Stimulated activated CD8-positive, alpha-beta memory T cell treated with anti-CD3 and anti-CD28 coated beads, Interleukin-2, amount 100 ng/mL, for 48 hours (primary cell): Measurements from ENCODE around the gene SLC24A4.

Source experiments
- DNase-seq, 2 donors: peaks; one replicate each; pipeline ENCODE4 v3.0.0-alpha.2; 2020; ENCODE audit warnings: low read depth in 2 of 2

SLC24A4 gene

DNA sequence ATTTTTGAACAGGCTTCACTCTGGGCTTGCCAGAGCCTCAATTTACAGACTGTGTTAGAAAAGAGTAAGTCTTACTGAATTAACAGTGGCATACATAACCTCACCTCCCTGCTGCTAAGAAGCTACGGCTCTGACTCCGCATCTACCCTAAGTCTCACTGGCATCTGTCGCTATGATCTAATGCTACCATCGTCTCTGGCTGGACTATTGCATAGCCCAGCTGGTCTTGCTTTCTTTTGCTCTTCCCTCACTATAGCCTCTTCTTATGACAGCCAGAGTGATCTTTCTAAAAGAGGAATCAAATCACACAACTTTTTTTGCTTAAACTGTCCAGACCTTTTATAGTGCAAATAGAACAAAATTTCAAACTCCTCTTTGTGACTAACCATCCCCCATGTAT is 81.1 kb downstream of the SLC24A4 start:
- DNase-seq: no peak

DNA sequence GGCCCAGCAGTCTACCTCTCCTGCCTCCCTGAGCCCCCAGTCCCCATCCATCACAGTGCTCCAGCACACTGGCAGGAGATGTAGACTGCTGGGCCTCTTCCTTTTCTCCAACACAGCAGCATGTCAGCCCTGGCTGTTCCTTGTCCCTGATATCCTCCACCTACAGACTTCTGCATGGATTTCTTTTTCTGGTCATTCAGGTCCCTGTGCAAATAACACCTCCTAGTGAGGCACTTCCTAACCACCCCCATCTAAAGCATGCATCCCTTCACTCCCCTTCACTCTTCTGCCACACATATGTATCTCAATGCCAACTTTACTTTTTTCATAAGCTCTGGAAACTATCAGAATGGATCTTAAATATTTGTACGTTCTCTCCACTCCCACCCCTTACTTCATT is 81.5 kb downstream of the SLC24A4 start:
- no peak for DNase-seq

DNA sequence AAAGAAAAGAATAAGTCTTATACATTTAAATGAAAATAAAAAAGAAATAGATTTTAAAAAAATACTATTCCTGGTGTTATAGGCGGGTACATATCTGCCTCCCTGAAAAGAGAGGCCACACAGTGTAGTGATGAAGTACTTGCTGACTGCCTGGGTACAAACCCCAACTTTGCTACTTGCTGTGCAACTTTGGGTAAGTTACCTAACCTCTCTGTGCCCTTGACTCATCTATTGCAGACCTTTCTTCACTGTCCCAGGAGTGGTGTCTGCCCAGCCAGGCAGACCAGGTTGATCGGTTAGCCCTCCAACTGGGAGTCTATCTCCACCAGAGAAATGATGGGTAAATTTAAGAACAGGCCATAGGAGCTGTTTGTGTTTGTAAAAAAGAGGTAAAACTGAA is 82.0 kb downstream of the SLC24A4 start:
- no peak for DNase-seq

DNA sequence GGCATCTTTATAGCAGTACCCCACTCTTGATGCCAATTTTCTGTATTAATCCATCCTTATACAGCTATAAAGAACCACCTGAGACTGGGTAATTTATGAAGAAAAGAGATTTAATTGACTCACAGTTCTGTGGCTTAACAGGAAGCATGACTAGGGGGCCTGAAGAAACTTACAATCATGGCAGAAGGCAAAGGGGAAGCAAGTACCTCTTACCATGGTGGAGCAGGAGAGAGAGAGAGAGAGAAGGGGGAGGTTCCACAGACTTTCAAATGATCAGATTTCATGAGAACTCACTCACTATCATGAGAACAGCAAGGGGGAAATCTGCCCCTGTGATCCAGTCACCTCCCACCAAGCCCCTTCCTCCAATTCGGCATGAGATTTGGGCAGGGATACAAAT is 84.4 kb downstream of the SLC24A4 start:
- no peak for DNase-seq

DNA sequence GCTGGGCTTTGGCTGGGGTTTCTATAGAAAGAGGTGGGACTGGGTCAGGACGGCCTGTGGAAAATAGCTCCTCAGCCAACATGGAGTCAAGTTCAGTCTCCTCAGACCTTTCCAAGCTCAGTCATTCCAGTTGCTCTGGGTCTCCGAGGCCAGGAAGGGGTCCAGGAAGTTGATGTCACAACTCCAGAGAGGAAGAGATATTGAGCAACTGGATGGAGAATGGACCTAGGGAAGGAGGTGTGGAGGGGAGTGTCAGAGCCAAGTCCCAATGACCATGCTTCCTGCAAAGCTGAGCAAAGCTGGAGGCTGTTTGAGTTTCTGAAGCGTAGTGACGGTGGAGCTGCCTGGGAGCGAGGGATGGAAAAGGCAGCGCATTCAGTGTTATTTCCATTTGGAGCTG is 86.1 kb downstream of the SLC24A4 start:
- DNase-seq: no peak

DNA sequence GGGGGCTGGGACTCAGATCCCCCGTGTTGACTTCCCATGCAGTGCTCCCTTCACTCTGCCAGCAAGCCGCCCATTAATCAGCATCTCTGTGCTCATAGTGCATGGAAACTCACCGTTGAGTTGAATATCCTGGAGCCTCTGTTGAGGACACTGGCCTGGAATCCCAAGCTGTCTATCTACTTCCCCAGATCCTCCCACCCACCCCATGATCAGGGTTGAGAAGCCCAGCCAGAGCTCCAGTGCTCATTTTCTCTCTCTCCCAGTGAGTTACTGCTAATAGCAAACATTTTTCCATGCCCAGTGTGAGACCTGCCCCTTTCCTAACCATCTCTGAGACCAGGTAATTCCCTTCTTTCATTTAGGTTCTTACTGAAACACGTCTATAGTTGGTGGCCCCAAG is 88.2 kb downstream of the SLC24A4 start:
- no peak for DNase-seq

DNA sequence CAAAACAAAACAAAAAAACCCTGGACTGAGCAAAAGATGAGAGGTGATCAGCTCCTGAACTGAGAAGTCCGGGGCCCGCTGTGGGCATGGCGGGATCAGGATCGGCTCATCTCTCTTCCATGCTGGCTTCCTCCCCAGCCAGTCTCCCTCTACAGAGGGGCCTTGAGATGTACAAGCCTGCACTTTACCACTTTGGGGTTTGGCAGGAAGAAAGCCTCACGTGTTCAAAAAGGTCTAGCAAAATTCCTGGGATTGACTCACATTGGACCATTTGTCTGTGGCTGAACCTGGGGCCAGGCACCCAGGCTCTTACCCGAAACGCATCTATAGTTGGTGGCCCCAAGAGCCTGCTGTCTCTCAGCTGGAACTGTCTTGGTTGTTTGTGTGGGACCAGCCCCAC is 89.0 kb downstream of the SLC24A4 start:
- DNase-seq: no peak

DNA sequence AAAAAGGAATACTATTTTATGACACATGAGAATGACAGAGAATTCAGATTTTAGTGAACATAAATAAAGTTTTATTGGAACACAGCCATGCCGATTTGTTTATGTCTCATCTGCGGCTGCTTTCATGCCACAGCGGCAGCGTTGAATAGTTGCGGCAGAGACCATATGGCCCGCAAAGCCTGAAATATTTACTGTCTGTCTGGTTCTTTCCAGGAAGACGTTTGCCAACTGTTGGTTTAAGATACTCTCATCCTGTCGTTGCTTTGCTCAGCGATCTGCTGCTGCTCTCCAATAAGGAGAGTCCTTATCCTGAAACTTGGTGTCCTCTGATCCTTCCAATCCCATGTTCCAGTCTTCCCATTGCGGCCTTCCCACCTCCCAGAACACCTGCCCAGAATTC is 89.9 kb downstream of the SLC24A4 start:
- no peak for DNase-seq

DNA sequence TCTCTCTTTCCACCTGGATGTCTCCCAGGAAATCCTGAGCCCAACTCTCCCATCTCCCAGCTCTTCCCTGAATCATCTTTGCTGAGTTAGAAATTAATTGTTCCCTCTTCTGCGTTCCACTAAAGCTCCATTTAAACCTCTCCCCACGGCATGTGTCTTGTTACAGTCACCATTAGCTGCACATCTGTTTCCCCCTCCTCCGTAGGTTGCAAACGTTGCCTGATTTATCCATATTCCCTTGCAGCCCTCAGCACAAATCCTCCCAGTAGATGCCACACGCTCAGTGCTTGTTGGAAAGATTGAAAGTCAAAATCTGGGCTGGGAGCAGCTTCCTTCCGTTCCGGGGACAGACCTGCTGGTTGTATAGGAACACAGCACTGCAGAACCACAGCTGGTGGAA is 90.4 kb downstream of the SLC24A4 start:
- DNase-seq: no peak

DNA sequence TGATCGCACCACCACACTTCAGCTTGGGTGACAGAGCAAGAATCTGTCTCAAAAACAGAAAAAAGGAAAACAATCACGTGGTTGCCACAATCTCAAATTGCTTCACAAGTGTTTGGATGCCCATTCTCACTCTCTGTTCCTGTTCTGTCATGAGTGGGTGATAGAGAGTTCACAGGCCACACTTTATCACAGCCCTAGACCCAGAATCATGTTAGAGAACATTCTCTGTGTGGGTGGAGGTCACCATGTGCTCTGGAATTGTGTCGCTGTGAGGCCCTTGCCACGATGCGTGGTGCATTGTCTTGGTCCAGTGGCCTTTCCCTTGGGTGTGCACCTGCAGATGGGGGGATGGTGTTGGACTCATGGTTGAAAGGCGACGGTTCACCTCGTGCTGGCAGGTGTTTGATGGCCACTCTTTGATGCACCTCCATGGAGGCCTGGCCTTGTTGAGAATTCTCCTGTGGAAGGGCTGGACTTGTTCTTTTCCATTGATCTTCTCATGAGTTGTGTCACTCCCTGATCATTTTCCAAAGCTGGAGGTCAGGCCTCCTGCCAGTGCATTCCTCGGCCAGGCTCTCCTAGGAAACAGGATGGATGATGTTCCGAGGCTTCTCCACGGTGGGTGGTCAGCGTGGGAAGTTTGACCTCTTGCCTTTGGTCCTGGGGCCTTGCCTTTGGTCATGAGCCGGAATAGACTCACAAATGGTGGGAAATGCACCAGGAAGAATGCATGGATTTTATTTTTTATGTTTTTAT is 91.9 kb downstream of the SLC24A4 start:
- DNase-seq: no peak

DNA sequence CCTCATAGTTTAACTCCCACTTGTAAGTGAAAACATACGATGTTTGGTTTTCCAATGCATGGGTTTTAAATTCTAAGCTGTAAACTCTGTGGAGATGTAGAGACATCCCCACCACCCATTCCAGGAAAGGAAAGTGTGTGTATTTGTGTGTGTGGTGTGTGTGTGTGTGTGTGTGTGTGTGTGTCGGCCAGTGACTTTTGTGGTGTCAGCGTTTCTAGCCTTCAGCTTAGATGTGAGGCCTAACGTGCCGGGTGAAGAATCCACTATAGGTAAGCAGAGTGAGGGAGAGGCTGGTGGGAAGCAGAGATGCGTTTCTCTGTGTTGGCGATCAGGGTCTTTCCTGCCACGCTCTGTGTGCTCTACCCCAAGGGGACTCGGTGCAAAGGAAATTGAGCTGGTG is 93.0 kb downstream of the SLC24A4 start:
- DNase-seq: no peak

DNA sequence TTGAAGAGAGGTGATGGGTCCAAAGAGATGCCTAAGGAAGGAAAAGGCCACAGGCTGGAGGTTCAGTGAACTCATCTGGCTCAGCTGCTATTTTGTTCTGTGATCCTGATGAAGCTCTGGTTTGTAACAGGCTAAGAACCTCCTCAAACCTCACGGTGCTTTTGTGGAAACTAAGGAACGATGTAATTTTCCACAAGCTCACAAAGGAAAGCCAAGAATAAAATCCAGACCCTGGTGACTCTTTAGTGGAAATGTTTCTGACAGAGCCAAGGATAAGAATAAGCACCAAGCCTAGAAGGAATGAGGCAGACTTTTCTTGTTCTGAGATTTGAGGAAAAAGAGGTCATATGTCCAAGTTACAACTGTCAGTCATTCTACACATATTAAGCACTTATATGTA is 93.6 kb downstream of the SLC24A4 start:
- DNase-seq: no peak

DNA sequence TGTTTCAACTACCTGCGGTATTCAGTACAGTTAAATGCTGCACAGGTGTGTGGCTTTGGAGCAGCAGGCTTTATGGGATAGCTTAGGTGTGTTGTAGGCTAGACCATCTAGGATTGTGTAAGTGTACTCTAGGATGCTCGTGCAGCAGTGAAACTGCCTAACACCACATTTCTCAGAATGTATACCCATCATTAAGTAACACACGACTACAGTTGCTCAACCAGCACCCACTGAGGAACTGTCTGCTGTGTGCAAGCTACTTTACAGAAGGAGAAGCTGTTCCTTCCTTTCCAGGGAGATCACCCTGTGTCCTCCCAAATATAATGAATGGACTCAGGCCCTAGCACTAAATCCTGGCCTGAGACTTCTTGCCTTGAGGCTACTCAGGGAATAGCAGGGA is 94.8 kb downstream of the SLC24A4 start:
- no peak for DNase-seq

DNA sequence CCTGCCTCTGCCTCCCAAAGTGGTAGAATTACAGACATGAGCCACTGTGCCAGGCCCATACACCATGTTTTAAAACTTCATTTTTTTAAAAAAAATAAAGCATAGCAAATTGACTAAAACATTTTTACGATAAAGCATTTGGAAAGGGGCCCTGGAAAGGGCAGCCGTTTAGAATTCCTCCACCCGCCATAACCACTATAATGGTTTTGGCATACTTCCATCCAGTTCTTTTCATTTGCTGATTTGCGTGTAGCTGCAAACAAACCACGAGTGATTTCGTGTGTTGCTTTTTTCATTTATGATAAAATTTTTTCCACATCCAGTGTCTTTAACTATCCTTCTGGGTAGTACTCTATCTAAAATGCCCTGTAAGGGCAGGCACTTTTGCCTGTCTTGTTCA is 98.8 kb downstream of the SLC24A4 start:
- no peak for DNase-seq

DNA sequence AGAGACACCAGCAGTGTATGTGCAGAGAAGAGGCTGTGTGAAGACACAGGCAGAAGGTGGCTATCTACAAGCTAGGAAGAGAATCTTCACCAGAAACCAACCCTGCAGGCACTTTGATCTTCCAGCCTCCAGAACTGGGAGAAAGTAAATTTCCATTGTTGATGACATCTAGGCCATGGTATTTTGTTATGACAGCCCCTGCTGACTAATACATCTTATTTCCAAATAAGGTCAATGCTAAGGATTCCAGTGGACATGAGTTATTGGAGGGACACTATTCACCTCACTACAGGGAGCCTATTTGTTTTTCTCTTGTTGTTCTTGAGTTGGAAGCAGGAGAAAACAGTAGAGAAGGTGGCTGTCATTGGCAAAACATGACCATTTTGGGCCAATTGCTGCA is 102.1 kb downstream of the SLC24A4 start:
- no peak for DNase-seq

DNA sequence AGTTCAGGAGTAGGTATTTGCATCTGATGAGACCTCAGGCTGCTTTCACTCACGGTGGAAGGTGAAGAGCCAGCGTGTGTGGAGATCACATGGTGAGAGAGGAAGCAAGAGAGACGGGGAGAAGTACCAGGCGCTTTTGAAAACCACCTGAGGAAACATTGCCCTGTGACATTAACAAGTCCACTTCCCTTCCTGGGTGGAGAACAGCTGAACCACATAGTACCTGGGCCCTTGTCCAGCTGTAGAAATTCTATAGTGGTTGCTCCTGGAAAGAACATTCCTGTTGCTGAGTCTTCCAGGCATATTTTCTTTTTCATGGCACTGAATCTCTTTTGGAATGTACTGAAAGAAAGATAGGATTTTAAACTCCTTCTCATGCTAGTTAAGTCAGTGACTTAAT is 103.3 kb downstream of the SLC24A4 start:
- DNase-seq: no peak

DNA sequence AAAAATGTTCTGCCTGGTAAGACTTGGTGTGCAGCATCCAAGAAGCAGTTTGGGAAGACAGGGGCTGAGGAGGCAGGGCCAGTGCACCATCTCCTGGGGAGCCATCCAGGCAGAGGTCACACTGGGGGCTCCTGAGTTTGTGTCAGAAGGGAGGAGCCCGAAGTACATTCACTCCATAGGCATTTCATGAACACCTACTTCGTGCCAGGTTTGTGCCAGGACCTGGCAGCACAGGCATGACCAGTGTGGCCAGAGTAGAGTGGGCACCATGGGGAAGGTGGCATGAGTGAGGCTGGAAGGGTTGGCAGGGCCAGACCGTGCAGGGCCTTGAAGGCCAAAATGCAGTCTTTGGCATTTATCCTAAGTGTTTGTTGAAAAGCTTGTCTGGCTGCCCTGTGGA is 104.1 kb downstream of the SLC24A4 start:
- no peak for DNase-seq

DNA sequence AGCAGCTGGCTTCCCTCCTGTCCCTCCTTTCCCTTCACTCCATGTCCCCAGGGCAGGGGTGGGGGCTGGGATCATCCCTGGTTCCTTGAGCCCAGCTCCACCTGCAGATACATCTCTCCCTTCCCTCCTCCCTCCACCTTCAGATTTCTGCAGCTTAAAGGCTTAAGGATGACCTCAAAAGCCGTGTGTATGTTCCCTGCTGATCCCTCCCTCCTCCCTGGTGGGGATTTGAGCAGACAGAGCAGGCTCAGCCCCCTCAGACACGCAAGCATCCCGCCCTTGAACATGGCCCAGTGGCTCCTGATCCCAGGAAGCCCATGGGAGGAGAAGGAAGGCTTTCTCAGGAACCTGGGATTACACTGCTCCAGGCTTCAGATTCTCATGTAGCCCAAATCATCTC is 107.7 kb downstream of the SLC24A4 start:
- DNase-seq: no peak

DNA sequence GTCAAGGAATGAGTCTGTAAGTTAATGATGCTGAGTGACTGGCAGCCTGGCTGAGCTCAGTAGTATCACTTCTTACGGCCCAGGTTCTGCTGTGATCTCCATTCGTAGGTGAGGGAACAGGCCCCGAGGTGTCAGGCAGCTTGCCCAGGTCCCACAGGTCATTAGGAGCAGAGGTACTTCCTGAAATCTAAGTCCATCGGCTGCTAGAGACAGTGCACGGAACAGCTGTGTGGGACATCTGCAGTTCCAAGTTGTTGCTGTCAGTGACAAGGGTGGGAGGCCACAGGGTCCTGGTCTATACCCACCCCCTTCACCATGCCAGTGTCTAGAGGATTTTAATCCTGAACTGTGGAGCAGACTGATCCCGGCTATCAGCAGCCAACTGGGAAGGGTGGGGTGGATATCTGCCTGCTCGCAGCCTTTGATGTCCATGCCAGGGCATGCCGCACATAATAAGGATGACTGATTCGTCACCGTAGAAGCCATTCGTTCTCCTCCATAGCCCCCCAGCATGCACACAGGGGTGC is 108.3 kb downstream of the SLC24A4 start:
- DNase-seq: no peak

DNA sequence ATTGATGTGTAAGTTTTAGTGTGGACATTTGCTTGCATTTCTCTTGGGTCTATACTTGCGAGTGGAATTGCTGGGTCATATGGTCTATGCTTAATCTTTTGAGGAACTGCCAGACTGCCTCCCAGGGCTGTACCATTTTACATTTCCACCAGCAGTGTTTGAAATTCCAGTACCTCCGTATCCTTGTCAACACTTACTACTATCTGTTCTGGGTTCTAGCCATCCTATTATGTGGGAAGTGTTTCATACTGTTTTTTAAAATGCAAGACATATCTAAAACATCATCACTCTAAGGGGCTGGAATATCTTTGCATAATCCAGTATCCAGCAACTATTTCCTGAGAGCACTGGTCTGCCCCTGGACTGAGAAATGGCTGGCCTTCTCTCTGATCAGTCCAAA is 110.4 kb downstream of the SLC24A4 start:
- no peak for DNase-seq

DNA sequence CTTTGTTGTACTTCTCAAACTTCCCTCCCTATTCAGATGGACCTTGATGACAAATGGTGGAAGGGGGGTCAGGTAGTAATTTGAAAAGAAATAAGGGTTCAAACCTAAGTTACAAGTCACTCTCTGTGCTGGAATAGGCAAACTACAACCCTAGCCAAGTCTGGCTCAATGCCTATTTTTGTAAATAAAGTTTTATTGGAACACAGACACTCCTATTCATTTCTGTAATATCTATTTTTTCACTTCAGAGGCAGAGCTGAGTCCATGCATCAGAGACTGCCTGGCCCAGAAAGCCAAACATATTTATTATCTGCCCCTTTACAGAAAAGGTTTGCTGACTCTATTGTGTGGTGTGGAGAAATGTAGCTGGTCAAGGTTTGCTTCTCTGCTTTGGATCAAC is 112.2 kb downstream of the SLC24A4 start:
- no peak for DNase-seq

DNA sequence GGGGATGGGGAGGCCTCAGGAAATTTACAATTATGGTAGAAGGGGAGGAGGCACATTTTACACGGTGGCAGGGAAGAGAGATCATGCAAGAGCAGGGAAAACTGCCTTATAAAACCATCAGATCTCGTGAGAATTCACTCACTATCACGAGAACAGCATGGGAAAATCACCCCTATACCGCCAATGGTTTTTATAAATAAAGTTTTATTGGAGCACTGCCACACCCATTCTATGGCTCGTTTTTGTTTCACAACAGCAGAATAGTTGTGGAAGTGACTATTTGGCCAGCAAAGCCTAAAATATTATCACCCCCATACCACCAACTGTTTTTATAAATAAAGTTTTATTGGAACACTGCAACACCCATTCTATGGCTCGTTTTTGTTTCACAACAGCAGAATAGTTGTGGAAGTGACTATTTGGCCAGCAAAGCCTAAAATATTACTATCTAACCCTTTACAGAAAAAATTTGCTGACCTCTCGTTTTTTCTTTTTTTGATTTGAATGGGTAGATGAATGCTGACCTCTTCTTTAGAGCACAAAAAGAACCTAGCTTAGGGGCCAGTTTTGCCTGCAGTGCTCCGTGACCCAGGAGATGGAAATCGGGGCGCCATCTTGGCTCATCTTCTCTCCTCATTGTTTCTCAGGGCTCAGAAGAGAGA is 113.3 kb downstream of the SLC24A4 start:
- DNase-seq: no peak

DNA sequence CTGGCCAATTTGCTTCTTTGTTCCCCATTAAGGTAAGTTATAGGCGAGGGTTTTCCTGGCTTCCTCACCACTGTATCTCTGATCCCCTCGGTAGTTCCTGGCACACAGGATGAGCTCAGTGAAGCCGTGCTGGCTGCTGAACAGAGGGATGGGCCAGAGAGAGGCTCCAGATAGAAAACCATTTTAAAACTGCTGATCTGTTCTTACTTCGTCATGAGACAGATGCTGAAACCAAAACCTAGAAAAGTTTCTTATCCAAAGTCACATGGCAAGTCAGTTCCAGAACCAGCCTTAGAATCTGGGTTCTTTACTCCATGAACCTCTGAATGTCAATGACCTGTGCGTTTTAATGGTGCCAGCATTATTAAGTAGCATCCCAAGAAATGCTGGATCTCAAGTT is 114.3 kb downstream of the SLC24A4 start:
- DNase-seq: no peak
